SK-N-SH treated with all-trans-retinoic acid at 6 μM for 48 hours (cell line): ENCODE data around the gene TMEM86A.
"Not testable (repeated sequence)": the region's sequence is repeated elsewhere in the genome, so short reads cannot be mapped to it uniquely, and the experiment has no call there.

Experiments used
- ARNTL ChIP-seq: fragments of 450-650 bp; formaldehyde crosslinking; IDR thresholded peaks from 2 replicates; pipeline ENCODE4 v1.5.0; 2020; ENCODE audit warnings: low read depth, mild to moderate bottlenecking, moderate library complexity, borderline replicate concordance
- BACH2 ChIP-seq: fragments of 250-450 bp; sonication (Bioruptor Pico); IDR thresholded peaks from 2 replicates; pipeline ENCODE4 v1.9.0; 2021; ENCODE audit warnings: mild to moderate bottlenecking, borderline replicate concordance
- GLIS3 ChIP-seq: fragments of 250-450 bp; sonication (Bioruptor Pico); IDR thresholded peaks from 2 replicates; pipeline ENCODE4 v1.5.0; 2020; ENCODE audit warnings: mild to moderate bottlenecking, moderate library complexity
- ISL1 ChIP-seq: fragments of 250-450 bp; sonication (Bioruptor Pico); IDR thresholded peaks from 2 replicates; pipeline ENCODE4 v2.1.2; 2022; ENCODE audit warnings: mild to moderate bottlenecking, moderate library complexity
- OSR1 ChIP-seq: fragments of 250-450 bp; sonication (Bioruptor Pico); IDR thresholded peaks from 2 replicates; pipeline ENCODE4 v1.8.0; 2022; ENCODE audit warnings: moderate library complexity, mild to moderate bottlenecking, inconsistent platforms
- PATZ1 ChIP-seq: fragments of 250-450 bp; sonication (Bioruptor Pico); IDR thresholded peaks from 2 replicates; pipeline ENCODE4 v1.8.0; 2020; ENCODE audit warnings: mild to moderate bottlenecking, moderate library complexity, borderline replicate concordance
- POU6F1 ChIP-seq: fragments of 250-450 bp; sonication (Bioruptor Pico); IDR thresholded peaks from 2 replicates; pipeline ENCODE4 v1.8.0; 2021; ENCODE audit warnings: low read depth, mild to moderate bottlenecking, moderate library complexity, borderline replicate concordance
- RARB ChIP-seq: fragments of 250-450 bp; sonication (Bioruptor Pico); IDR thresholded peaks from 2 replicates; pipeline ENCODE4 v1.8.0; 2021; ENCODE audit warnings: mild to moderate bottlenecking, moderate library complexity
- TCF4 ChIP-seq: fragments of 250-450 bp; sonication (Bioruptor Pico); IDR thresholded peaks from 2 replicates; pipeline ENCODE4 v1.8.0; 2021; ENCODE audit warnings: mild to moderate bottlenecking, moderate library complexity, borderline replicate concordance
- TSHZ2 ChIP-seq: fragments of 250-450 bp; sonication (Bioruptor Pico); IDR thresholded peaks from 2 replicates; pipeline ENCODE4 v1.5.0; 2020; ENCODE audit warnings: mild to moderate bottlenecking, moderate library complexity
- ZFP3 ChIP-seq: fragments of 250-450 bp; sonication (Bioruptor Pico); IDR thresholded peaks from 2 replicates; pipeline ENCODE4 v1.5.0; 2020; ENCODE audit warnings: mild to moderate bottlenecking, moderate library complexity
- ZNF70 ChIP-seq: fragments of 450-650 bp; formaldehyde crosslinking; IDR thresholded peaks from 2 replicates; pipeline ENCODE4 v1.5.0; 2020; ENCODE audit warnings: mild to moderate bottlenecking, moderate library complexity
- ZNF8 ChIP-seq: fragments of 450-650 bp; formaldehyde crosslinking; IDR thresholded peaks from 2 replicates; pipeline ENCODE4 v1.5.0; 2020; ENCODE audit warnings: mild to moderate bottlenecking, moderate library complexity
- TF ChIP-seq, protein P1 (sequence below): fragments of 250-450 bp; sonication (Bioruptor Pico); IDR thresholded peaks from 2 replicates; pipeline ENCODE4 v1.5.1; 2021; ENCODE audit warnings: mild to moderate bottlenecking, moderate library complexity

DNA sequence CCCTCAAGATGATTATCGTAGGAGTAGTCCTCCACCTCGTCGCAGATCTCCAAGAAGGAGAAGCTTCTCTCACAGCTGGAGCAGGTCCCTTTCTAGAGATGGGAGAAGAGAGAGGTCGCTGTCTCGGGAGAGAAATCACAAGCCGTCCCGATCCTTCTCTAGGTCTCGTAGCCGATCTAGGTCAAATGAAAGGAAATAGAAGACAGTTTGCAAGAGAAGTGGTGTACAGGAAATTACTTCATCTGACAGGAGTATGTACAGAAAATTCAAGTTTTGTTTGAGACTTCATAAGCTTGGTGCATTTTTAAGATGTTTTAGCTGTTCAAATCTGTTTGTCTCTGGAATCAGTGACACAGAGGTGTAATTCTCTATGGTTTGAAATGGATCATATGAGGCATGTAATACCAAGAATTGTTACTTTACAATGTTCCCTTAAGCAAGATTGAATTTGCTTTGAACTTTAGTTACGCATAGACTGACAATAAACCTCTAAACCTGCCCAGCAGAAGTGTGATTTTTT is 33.2 kb upstream of the TMEM86A start:
- not testable (repeated sequence) for TF ChIP-seq POU6F1; GLIS3; ZNF70 (CRISPR knock-in tag); ZNF8 (CRISPR knock-in tag); RARB; ZFP3 (CRISPR knock-in tag); OSR1; PATZ1 (CRISPR knock-in tag); ISL1 (CRISPR knock-in tag); TCF4; TSHZ2 (CRISPR knock-in tag); BACH2 (CRISPR knock-in tag); ARNTL
- TF ChIP-seq, protein P1, sequence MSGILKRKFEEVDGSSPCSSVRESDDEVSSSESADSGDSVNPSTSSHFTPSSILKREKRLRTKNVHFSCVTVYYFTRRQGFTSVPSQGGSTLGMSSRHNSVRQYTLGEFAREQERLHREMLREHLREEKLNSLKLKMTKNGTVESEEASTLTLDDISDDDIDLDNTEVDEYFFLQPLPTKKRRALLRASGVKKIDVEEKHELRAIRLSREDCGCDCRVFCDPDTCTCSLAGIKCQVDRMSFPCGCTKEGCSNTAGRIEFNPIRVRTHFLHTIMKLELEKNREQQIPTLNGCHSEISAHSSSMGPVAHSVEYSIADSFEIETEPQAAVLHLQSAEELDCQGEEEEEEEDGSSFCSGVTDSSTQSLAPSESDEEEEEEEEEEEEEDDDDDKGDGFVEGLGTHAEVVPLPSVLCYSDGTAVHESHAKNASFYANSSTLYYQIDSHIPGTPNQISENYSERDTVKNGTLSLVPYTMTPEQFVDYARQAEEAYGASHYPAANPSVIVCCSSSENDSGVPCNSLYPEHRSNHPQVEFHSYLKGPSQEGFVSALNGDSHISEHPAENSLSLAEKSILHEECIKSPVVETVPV (CRISPR knock-in tag) = not testable (repeated sequence)
